ENCODE data around the gene ZBTB34.

The ZBTB34 gene

DNA sequence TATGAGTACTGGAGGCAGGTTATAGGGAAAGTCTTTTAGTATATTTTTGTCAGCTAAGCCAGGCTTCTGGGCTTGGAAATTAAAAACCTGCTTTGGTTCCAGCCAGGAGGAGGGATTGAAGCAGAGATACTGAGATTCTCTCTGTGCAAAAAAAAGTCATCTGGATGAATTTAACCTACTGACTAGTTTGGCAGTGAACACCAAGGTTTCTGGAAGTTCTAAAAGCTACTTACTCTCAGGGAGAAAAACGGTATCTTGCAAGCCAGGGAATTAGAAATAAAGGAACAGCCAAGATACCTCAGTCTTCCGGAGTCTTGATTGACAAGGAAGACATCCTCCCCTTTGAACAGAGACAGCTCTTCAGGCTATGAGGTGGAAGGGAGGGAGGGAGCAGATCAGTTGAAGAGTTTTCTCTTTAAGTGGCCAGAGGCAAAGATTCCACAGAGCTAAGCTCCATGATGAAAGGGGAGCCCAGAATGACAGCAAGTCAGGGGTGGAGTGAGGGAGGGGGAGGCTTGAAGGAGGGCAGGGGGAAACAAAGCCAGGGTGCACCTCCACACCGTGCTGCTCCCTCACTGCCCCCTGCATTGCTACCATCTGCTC is 8.3 kb upstream of the ZBTB34 start:
- Histone ChIP-seq H4K20me1 (ENCODE audit: low read depth, low read length) (no peaks in the 10 kb centered on the region), H3K9ac (ENCODE audit: low read length) (no peak overlapping the region), H3K4me2 (ENCODE audit: low read depth, low read length, poor library complexity, severe bottlenecking) (no peak overlapping the region), H2AFZ (ENCODE audit: low read depth, low read length, severe bottlenecking) (no peak overlapping the region), H3K9me2 (replicated peaks; ENCODE audit: insufficient read depth, low read length) (no peaks in the 10 kb centered on the region), H3K4me3 (ENCODE audit: insufficient read depth, low read length, poor library complexity, severe bottlenecking) (no peak overlapping the region), H3K36me3 (ENCODE audit: low read length) (no peaks in the 10 kb centered on the region), H3K79me2 (ENCODE audit: insufficient read depth, low read length) (no peaks in the 10 kb centered on the region), H3F3A (ENCODE audit: insufficient read depth) (no peaks in the 10 kb centered on the region), H3K27ac (ENCODE audit: low read depth, low read length) (no peak overlapping the region), H3K9me3 (ENCODE audit: insufficient read depth, low read length) (no peaks in the 10 kb centered on the region), H3K27me3 (ENCODE audit: low read length) (no peaks in the 10 kb centered on the region; the same call in 1 of the 2 replicates)
- TF ChIP-seq, protein P1, sequence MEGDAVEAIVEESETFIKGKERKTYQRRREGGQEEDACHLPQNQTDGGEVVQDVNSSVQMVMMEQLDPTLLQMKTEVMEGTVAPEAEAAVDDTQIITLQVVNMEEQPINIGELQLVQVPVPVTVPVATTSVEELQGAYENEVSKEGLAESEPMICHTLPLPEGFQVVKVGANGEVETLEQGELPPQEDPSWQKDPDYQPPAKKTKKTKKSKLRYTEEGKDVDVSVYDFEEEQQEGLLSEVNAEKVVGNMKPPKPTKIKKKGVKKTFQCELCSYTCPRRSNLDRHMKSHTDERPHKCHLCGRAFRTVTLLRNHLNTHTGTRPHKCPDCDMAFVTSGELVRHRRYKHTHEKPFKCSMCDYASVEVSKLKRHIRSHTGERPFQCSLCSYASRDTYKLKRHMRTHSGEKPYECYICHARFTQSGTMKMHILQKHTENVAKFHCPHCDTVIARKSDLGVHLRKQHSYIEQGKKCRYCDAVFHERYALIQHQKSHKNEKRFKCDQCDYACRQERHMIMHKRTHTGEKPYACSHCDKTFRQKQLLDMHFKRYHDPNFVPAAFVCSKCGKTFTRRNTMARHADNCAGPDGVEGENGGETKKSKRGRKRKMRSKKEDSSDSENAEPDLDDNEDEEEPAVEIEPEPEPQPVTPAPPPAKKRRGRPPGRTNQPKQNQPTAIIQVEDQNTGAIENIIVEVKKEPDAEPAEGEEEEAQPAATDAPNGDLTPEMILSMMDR (IDR thresholded peaks at IDR 0.05; ENCODE audit: insufficient read depth, low read length, poor library complexity, severe bottlenecking) = no peak
- TF ChIP-seq EZH2phosphoT487 (conservative IDR thresholded peaks at IDR 0.05; ENCODE audit: low read length) = no peak

DNA sequence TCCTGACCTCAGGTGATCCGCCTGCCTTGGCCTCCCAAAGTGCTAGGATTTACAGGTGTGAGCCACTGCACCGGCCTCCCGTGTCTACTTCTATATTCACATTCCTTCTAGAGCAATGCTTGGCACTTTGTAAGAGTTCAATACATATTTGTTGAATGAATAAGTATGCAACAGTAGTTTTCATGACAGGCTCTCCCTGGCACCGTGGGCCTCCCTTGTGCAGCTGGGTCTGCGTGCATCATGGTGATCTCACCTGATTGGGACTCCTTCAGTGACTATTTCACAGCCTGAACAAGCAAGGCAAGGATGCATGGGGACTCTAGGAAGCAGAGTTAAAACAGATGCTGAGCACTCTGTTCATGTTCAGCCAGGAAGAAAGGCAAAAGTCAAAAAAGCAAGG is 6.8 kb upstream of the ZBTB34 start:
- H3K9ac ChIP-seq (ENCODE audit: low read length) = no peak overlapping the region
- H3K79me2 ChIP-seq (ENCODE audit: insufficient read depth, low read length) = no peaks in the 10 kb centered on the region

DNA sequence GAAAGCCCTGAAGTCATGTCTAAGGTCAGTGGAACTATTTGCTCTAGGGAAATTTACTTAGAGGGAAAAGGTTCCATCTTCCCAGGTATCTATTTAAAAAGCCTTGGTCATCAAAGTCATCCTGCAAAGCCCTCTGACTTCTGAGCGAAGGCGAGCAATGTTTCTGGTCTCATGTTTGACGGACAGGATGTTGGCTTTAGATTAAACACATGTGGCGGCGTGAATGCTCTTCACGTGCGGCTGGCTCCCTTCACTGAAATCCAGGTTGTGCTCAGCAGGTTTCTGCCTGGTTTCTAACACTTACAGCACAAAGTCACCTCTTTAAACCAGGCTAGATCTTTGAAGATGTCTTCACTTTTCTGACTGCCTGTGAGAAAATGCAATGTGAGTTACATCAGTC is 5.7 kb upstream of the ZBTB34 start:
- Histone ChIP-seq H2AFZ (ENCODE audit: low read depth, low read length, severe bottlenecking) (no peak overlapping the region), H3K27ac (ENCODE audit: low read depth, low read length) (no peak overlapping the region), H3K9me2 (replicated peaks; ENCODE audit: insufficient read depth, low read length) (no peaks in the 10 kb centered on the region), H3K27me3 (ENCODE audit: low read length) (no peaks in the 10 kb centered on the region; the same call in 1 of the 2 replicates), H3K4me2 (ENCODE audit: low read depth, low read length, poor library complexity, severe bottlenecking) (no peak overlapping the region), H3K79me2 (ENCODE audit: insufficient read depth, low read length) (no peaks in the 10 kb centered on the region), H3K4me3 (ENCODE audit: insufficient read depth, low read length, poor library complexity, severe bottlenecking) (no peak overlapping the region), H3K9me3 (ENCODE audit: insufficient read depth, low read length) (no peaks in the 10 kb centered on the region), H4K20me1 (ENCODE audit: low read depth, low read length) (no peaks in the 10 kb centered on the region), H3K9ac (ENCODE audit: low read length) (no peak overlapping the region), H3F3A (ENCODE audit: insufficient read depth) (no peaks in the 10 kb centered on the region), H3K36me3 (ENCODE audit: low read length) (no peaks in the 10 kb centered on the region)
- TF ChIP-seq EZH2phosphoT487 (conservative IDR thresholded peaks at IDR 0.05; ENCODE audit: low read length) = no peak
- TF ChIP-seq, protein P1 (IDR thresholded peaks at IDR 0.05; ENCODE audit: insufficient read depth, low read length, poor library complexity, severe bottlenecking) = no peak

More for the DNA sequence above, 6.8 kb upstream of the ZBTB34 start:
- H2AFZ ChIP-seq (ENCODE audit: low read depth, low read length, severe bottlenecking) = no peak overlapping the region
- H4K20me1 ChIP-seq (ENCODE audit: low read depth, low read length) = no peaks in the 10 kb centered on the region
- H3K27ac ChIP-seq (ENCODE audit: low read depth, low read length) = no peak overlapping the region
- no peaks in the 10 kb centered on the region for H3K36me3 ChIP-seq (ENCODE audit: low read length)
- no peaks in the 10 kb centered on the region; the same call in 1 of the 2 replicates for H3K27me3 ChIP-seq (ENCODE audit: low read length)
- H3K9me2 ChIP-seq (replicated peaks; ENCODE audit: insufficient read depth, low read length) = no peaks in the 10 kb centered on the region
- TF ChIP-seq, protein P1 (IDR thresholded peaks at IDR 0.05; ENCODE audit: insufficient read depth, low read length, poor library complexity, severe bottlenecking) = no peak
- no peak for TF ChIP-seq EZH2phosphoT487 (conservative IDR thresholded peaks at IDR 0.05; ENCODE audit: low read length)
- no peaks in the 10 kb centered on the region for H3F3A ChIP-seq (ENCODE audit: insufficient read depth)
- H3K4me2 ChIP-seq (ENCODE audit: low read depth, low read length, poor library complexity, severe bottlenecking) = no peak overlapping the region
- no peak overlapping the region for H3K4me3 ChIP-seq (ENCODE audit: insufficient read depth, low read length, poor library complexity, severe bottlenecking)
- H3K9me3 ChIP-seq (ENCODE audit: insufficient read depth, low read length) = no peaks in the 10 kb centered on the region
